Endothelial cell of umbilical vein (primary cell): Measurements from ENCODE around the gene ANKMY1. TPM values are rescaled to one million over a fixed set of nuclear protein-coding genes. Genes with fewer than 3 reads are reported as not detected.

Experiments used
- BruUV-seq: library from RNA; stranded (reverse); fragments of 400-500 nt; replicated peaks from 2 replicates; lab custom pipeline; 2021; lab: Mats Ljungman, UMichigan
- CTCF ChIA-PET: fragments of 300-600, 350-600 bp; sonication (Branson Sonifier 250); formaldehyde crosslinking; loops from one replicate; lab custom pipeline; 2021; ENCODE audit warnings: antibody characterized with exemption, inconsistent platforms; lab: Charles Lee
- POLR2A ChIA-PET: fragments of 300-600, 350-600 bp; sonication (Branson Sonifier 250); formaldehyde crosslinking; loops from one replicate; lab custom pipeline; 2021; ENCODE audit warnings: antibody characterized with exemption, inconsistent platforms; lab: Charles Lee
- DNase-seq: peaks from one replicate; pipeline ENCODE4 v3.0.0-alpha.2; 2011; ENCODE audit warnings: low read depth, low spot score
- FAIRE-seq: peaks from 2 replicates; lab custom pipeline; 2011; peaks lifted over from hg19 to GRCh38; lab: Jason Lieb, UNC
- H2AFZ ChIP-seq: 2 replicates; pipeline ENCODE4 v1.6.0; 2012; ENCODE audit warnings: low read depth, low read length, control low read depth, inconsistent platforms
- H3K27ac ChIP-seq: 2 replicates; pipeline ENCODE4 v1.5.1; 2011; ENCODE audit warnings: low read depth, mild to moderate bottlenecking, control low read depth, low read length, moderate library complexity; ENCODE audit not compliant: insufficient read depth
- H3K27me3 ChIP-seq, 2 experiments: 2 replicates each; pipeline versions ENCODE4 v1.6.0 to v1.6.1; 2011; ENCODE audit warnings: low read length in 2 of 2, mixed read lengths in 1 of 2; ENCODE audit not compliant: control insufficient read depth in 2 of 2, insufficient read depth in 2 of 2
- H3K36me3 ChIP-seq, 2 experiments: 2 replicates in 1 of 2; 3 replicates in 1 of 2; pipeline ENCODE4 v1.5.1; 2011; ENCODE audit warnings: low read length in 2 of 2, mild to moderate bottlenecking in 1 of 2, moderate library complexity in 1 of 2; ENCODE audit not compliant: control insufficient read depth in 2 of 2, insufficient read depth in 2 of 2; ENCODE audit errors: extremely low read depth in 1 of 2
- H3K4me1 ChIP-seq: 3 replicates; pipeline ENCODE4 v1.5.1; 2011; ENCODE audit warnings: mild to moderate bottlenecking, low read length; ENCODE audit not compliant: control insufficient read depth, insufficient read depth; ENCODE audit errors: extremely low read depth
- H3K4me2 ChIP-seq: 2 replicates; pipeline ENCODE4 v1.6.1; 2011; ENCODE audit warnings: low read length, control low read depth, mixed read lengths; ENCODE audit not compliant: insufficient read depth
- H3K4me3 ChIP-seq, 3 experiments: fragments of 200-600 bp in 1 of 3; sonication (generic), shearing (Covaris generic) in 1 of 3; replicated peaks in 1 of 3; 2 replicates each; pipeline ENCODE4 v1.5.1; 2011 to 2016; ENCODE audit warnings: control low read depth in 3 of 3, low read length in 3 of 3, mild to moderate bottlenecking in 2 of 3, inconsistent platforms in 1 of 3, low read depth in 1 of 3, moderate library complexity in 1 of 3; ENCODE audit not compliant: insufficient read depth in 1 of 3
- H3K79me2 ChIP-seq: 2 replicates; pipeline ENCODE4 v1.6.0; 2012; ENCODE audit warnings: low read length, inconsistent platforms; ENCODE audit not compliant: control insufficient read depth, insufficient read depth
- H3K9ac ChIP-seq: replicated peaks from 2 replicates; pipeline ENCODE3; 2011; ENCODE audit warnings: low read length, control low read depth; ENCODE audit not compliant: insufficient read depth; ENCODE audit errors: extremely low read depth
- H3K9me1 ChIP-seq: replicated peaks from 3 replicates; pipeline ENCODE4 v1.6.0; 2011; ENCODE audit warnings: mild to moderate bottlenecking, low read length; ENCODE audit not compliant: control insufficient read depth, insufficient read depth; ENCODE audit errors: extremely low read depth
- H3K9me3 ChIP-seq: replicated peaks from 2 replicates; pipeline ENCODE4 v1.5.1; 2012; ENCODE audit warnings: low read length, inconsistent platforms; ENCODE audit not compliant: control insufficient read depth, insufficient read depth
- H4K20me1 ChIP-seq: replicated peaks from 2 replicates; pipeline ENCODE3; 2011; ENCODE audit warnings: mild to moderate bottlenecking, low read length; ENCODE audit not compliant: control insufficient read depth, insufficient read depth; ENCODE audit errors: extremely low read depth
- EZH2 ChIP-seq: IDR thresholded peaks from 2 replicates; pipeline ENCODE4 v1.6.1; 2012; ENCODE audit warnings: borderline replicate concordance, low read depth, mild to moderate bottlenecking, moderate library complexity, low read length, inconsistent platforms; ENCODE audit not compliant: severe bottlenecking
- FOS ChIP-seq: IDR thresholded peaks from 2 replicates; pipeline ENCODE4 v1.6.1; 2011; ENCODE audit warnings: mild to moderate bottlenecking, low read length, moderate library complexity, borderline replicate concordance; ENCODE audit not compliant: insufficient read depth
- GATA2 ChIP-seq: IDR thresholded peaks from 2 replicates; pipeline ENCODE4 v1.7.0; 2011; ENCODE audit warnings: low read depth, mild to moderate bottlenecking, moderate library complexity, mixed read lengths, low read length; ENCODE audit not compliant: insufficient read length, insufficient read depth
- JUN ChIP-seq: IDR thresholded peaks from 2 replicates; pipeline ENCODE4 v1.6.1; 2011; ENCODE audit warnings: borderline replicate concordance, low read depth; ENCODE audit not compliant: insufficient read length, insufficient read depth
- MYC ChIP-seq: IDR thresholded peaks from one replicate; pipeline ENCODE4 v1.6.1; 2011; ENCODE audit warnings: mild to moderate bottlenecking, low read depth, low read length
- POLR2A ChIP-seq: IDR thresholded peaks from 2 replicates; pipeline ENCODE4 v1.6.1; 2012; ENCODE audit warnings: low read depth, mild to moderate bottlenecking, control low read depth, low read length
- POLR2AphosphoS5 ChIP-seq: IDR thresholded peaks from 2 replicates; pipeline ENCODE4 v1.6.1; 2012; ENCODE audit warnings: low read depth, mild to moderate bottlenecking, control low read depth, low read length, moderate library complexity; ENCODE audit not compliant: insufficient read depth
- dilution Hi-C: fragments of 300-500 bp; cut with MboI; formaldehyde crosslinking; loops from one replicate; pipeline ENCODE4 v1.15.0; 2019; ENCODE audit warnings: low sequenced_read_pairs; ENCODE audit not compliant: extremely low pct_ligation_motif_present
- intact Hi-C: fragments of 100-400 bp; cut with micrococcal nuclease; formaldehyde crosslinking; loops from one replicate; pipeline ENCODE4 v1.10.0; 2022
- polyA plus RNA-seq, 4 experiments: library from polyadenylated mRNA; depleted of rRNA in 3 of 4; stranded (reverse) in 3 of 4; unstranded in 1 of 4; fragments of >200 nt; gene quantifications; 2 replicates each; pipeline versions ENCODE4 v1.2.1 to v1.2.3, GENCODE V29; 2011 to 2012; ENCODE audit warnings: missing spikeins in 1 of 4
- total RNA-seq: library from RNA; stranded (reverse); gene quantifications from 2 replicates; pipeline ENCODE4 v1.2.3, GENCODE V29; 2021
- TF ChIP-seq, protein P1 (sequence below), 2 donors: IDR thresholded peaks; 1 replicate in 1 of 2; 2 replicates in 1 of 2; pipeline ENCODE4 v1.5.1; 2011; ENCODE audit warnings: low read length in 2 of 2, mild to moderate bottlenecking in 2 of 2, moderate library complexity in 2 of 2, control low read depth in 1 of 2, inconsistent platforms in 1 of 2, low read depth in 1 of 2; ENCODE audit not compliant: insufficient read depth in 1 of 2; ENCODE audit errors: extremely low read depth in 1 of 2
- TF ChIP-seq, protein P2 (sequence below): IDR thresholded peaks from 2 replicates; pipeline ENCODE4 v1.6.1; 2011; ENCODE audit not compliant: insufficient read depth, insufficient read length

Gene ANKMY1
- total and polyA plus RNA-seq, 2 donors (not counting 3 experiments of a cell fraction or from before 2014, with no cell fraction given) = 9.0 to 16.0 TPM

DNA sequence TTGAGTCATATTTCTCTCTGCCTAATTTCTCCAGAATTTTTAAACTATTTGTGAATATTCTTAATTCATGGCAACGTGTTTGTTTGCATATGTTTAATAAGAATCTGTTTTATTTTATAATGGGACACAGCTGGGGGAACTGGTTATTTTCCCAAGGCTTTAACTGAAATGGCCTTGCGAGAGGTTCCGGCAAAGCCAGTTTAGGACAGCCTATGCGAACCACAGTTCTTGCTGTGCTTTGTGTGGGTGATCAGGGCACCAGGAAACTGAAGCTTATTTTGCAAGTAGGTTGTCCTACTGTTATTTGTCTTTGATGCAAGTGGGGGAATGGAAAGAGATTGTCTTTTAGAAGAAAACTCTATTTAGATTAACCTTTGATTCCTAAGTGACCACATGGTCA, 6.5 kb downstream of the ANKMY1 start:
- dilution Hi-C loops (no loop called here), intact Hi-C loops (no loop called here)
- Histone ChIP-seq H3K36me3 (peaks cover 2% of the 10 kb centered on the region in 2 experiments), H3K9me1 (no peaks in the 10 kb centered on the region), H3K4me3 (no peak overlapping the region), H3K79me2 (peaks cover 2% of the 10 kb centered on the region), H4K20me1 (no peaks in the 10 kb centered on the region), H2AFZ (no peak overlapping the region), H3K4me1 (no peaks in the 10 kb centered on the region), H3K27ac (no peak overlapping the region), H3K27me3 (no peaks in the 10 kb centered on the region), H3K9me3 (no peaks in the 10 kb centered on the region), H3K4me2 (no peak overlapping the region), H3K9ac (no peak overlapping the region)
- DNase-seq (no peak), FAIRE-seq (no peak)
- no TSS peak for BruUV-seq
- POLR2A ChIA-PET = no interaction called here
- CTCF ChIA-PET = interaction anchor here (1.2 kb wide), 1 partner anchor 37 kb away, joined by 4 read pairs; no protein-coding TSS in a partner anchor
- TF ChIP-seq EZH2 (no peak), POLR2A (no peak), FOS (no peak), POLR2AphosphoS5 (no peak), MYC (no peak), GATA2 (no peak), JUN (no peak)
- TF ChIP-seq, protein P1, sequence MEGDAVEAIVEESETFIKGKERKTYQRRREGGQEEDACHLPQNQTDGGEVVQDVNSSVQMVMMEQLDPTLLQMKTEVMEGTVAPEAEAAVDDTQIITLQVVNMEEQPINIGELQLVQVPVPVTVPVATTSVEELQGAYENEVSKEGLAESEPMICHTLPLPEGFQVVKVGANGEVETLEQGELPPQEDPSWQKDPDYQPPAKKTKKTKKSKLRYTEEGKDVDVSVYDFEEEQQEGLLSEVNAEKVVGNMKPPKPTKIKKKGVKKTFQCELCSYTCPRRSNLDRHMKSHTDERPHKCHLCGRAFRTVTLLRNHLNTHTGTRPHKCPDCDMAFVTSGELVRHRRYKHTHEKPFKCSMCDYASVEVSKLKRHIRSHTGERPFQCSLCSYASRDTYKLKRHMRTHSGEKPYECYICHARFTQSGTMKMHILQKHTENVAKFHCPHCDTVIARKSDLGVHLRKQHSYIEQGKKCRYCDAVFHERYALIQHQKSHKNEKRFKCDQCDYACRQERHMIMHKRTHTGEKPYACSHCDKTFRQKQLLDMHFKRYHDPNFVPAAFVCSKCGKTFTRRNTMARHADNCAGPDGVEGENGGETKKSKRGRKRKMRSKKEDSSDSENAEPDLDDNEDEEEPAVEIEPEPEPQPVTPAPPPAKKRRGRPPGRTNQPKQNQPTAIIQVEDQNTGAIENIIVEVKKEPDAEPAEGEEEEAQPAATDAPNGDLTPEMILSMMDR (IDR thresholded peaks at IDR 0.05; ENCODE audit: extremely low read depth in 1 of 2, insufficient read depth in 1 of 2, low read depth in 1 of 2, low read length in 2 of 2) = no peak
- TF ChIP-seq, protein P2, sequence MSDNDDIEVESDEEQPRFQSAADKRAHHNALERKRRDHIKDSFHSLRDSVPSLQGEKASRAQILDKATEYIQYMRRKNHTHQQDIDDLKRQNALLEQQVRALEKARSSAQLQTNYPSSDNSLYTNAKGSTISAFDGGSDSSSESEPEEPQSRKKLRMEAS = no peak
